Mesendoderm (in vitro differentiated cells): ENCODE data around the gene RARS1.
A peak's percentile ranks its signal among the peaks of the same experiment; 100 is the strongest.

Experiments used
- DNase-seq: peaks from one replicate; pipeline ENCODE4 v3.0.0; 2013
- H2AK5ac ChIP-seq: 2 replicates; pipeline ENCODE4 v1.6.1; 2013; ENCODE audit warnings: low read length, inconsistent platforms
- H2BK120ac ChIP-seq: 2 replicates; pipeline ENCODE4 v1.6.1; 2013; ENCODE audit warnings: low read depth, mild to moderate bottlenecking, low read length, moderate library complexity, mixed read lengths
- H2BK15ac ChIP-seq: replicated peaks from 2 replicates; pipeline ENCODE4 v1.6.1; 2013; ENCODE audit warnings: low read depth, mild to moderate bottlenecking, moderate library complexity
- H2BK5ac ChIP-seq: 2 replicates; pipeline ENCODE4 v1.6.1; 2013; ENCODE audit warnings: low read length, inconsistent platforms
- H3K18ac ChIP-seq: 2 replicates; pipeline ENCODE4 v1.6.1; 2013; ENCODE audit warnings: mild to moderate bottlenecking, low read length, mixed read lengths
- H3K23ac ChIP-seq: one replicate; pipeline ENCODE4 v1.6.1; 2013; ENCODE audit warnings: low read length
- H3K27ac ChIP-seq: 2 replicates; pipeline ENCODE4 v1.5.1; 2013; ENCODE audit warnings: low read depth, mild to moderate bottlenecking, inconsistent platforms, low read length, moderate library complexity
- H3K27me3 ChIP-seq: 2 replicates; pipeline ENCODE4 v1.6.1; 2013; ENCODE audit warnings: low read length, control low read depth, mild to moderate bottlenecking, inconsistent platforms; ENCODE audit not compliant: insufficient read depth, poor library complexity
- H3K36me3 ChIP-seq: 2 replicates; pipeline ENCODE4 v1.6.1; 2013; ENCODE audit warnings: low read length, inconsistent platforms; ENCODE audit not compliant: control insufficient read depth, insufficient read depth
- H3K4ac ChIP-seq: one replicate; pipeline ENCODE4 v1.6.1; 2013; ENCODE audit warnings: low read depth, mild to moderate bottlenecking, low read length, moderate library complexity
- H3K4me1 ChIP-seq: 2 replicates; pipeline ENCODE4 v1.6.1; 2013; ENCODE audit warnings: low read depth, low read length, inconsistent platforms; ENCODE audit not compliant: control insufficient read depth
- H3K4me2 ChIP-seq: 2 replicates; pipeline ENCODE4 v1.6.1; 2013; ENCODE audit warnings: low read length
- H3K4me3 ChIP-seq: 2 replicates; pipeline ENCODE4 v1.5.1; 2013; ENCODE audit warnings: mild to moderate bottlenecking, low read length
- H3K56ac ChIP-seq: one replicate; pipeline ENCODE4 v1.6.1; 2013; ENCODE audit warnings: low read length
- H3K79me1 ChIP-seq: 2 replicates; pipeline ENCODE4 v1.6.1; 2013; ENCODE audit warnings: low read length, inconsistent platforms
- H3K79me2 ChIP-seq: 2 replicates; pipeline ENCODE4 v1.6.1; 2013; ENCODE audit warnings: mild to moderate bottlenecking, low read length; ENCODE audit not compliant: control insufficient read depth, insufficient read depth
- H3K9ac ChIP-seq: 2 replicates; pipeline ENCODE4 v1.6.1; 2013; ENCODE audit warnings: low read length, inconsistent platforms
- H4K5ac ChIP-seq: one replicate; pipeline ENCODE4 v1.6.1; 2013; ENCODE audit warnings: low read length
- H4K8ac ChIP-seq: one replicate; pipeline ENCODE4 v1.6.1; 2013; ENCODE audit warnings: low read depth, mild to moderate bottlenecking, control low read depth, low read length, moderate library complexity
- WGBS: extraction: QIAGEN DNeasy Blood & Tissue Kit; methylation state at CpG from one replicate; pipeline ENCODE4 v1.1.7; 2013; ENCODE audit warnings: low lambda C conversion rate, missing lambda C conversion rate; ENCODE audit not compliant: insufficient coverage; ENCODE audit errors: extremely low coverage; 5-methylcytosine and 5-hydroxymethylcytosine counted together

The RARS1 gene

DNA sequence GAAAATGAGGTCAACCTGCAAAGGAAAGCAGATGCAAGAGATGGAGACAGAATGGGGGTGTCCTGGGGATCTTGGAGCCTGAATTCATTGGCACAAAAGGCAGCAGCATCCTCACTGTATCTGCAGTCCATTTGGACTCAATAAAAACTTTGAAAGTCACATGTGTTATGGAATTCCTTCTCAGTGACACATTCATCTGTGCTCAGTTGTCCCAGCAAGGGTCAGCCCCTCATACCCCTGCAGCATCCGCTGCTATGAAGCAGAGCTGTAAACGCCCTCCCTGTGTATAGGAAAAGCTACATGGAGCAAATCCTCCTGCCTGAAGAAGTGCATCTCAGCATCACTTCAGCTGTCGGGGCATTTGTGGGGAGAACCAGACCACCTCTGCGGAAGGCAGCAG is 14.5 kb upstream of the RARS1 start:
- WGBS, result no CpG with 5 or more reads among the region's 4 CpGs
- Histone ChIP-seq H3K23ac (no peak overlapping the region), H3K27ac (no peak overlapping the region), H3K4ac (no peak overlapping the region), H2BK15ac (no peak overlapping the region), H2BK5ac (no peak overlapping the region), H4K5ac (no peak overlapping the region), H3K79me2 (no peaks in the 10 kb centered on the region), H4K8ac (no peak overlapping the region), H3K4me1 (no peaks in the 10 kb centered on the region), H3K4me3 (no peak overlapping the region), H3K56ac (no peak overlapping the region), H3K18ac (no peak overlapping the region), H2BK120ac (no peak overlapping the region), H3K79me1 (no peaks in the 10 kb centered on the region), H3K9ac (no peak overlapping the region), H3K4me2 (no peak overlapping the region), H2AK5ac (no peak overlapping the region), H3K36me3 (peaks cover 3% of the 10 kb centered on the region), H3K27me3 (no peaks in the 10 kb centered on the region)
- no peak for DNase-seq

DNA sequence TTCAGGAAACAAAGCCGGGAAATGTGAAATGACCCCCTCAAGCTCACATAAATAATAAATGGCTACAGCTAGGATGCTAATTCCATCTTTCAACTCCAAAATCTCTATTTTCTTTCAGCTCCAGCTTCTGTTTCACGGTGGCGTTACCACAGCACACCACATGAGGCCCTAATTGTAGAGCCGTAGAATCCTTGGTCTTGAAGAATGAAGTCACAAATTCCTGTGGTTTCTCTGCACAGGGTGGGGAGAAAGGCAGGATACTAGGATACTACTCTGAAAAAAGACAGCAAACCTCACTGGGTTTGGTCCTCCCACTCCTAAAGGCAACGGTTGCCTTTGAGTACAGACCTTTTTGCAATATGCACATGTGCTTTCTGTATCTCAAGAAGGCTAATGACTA is 13.9 kb upstream of the RARS1 start:
- Histone ChIP-seq H2AK5ac (no peak overlapping the region), H3K27ac (no peak overlapping the region), H2BK120ac (no peak overlapping the region), H2BK15ac (no peak overlapping the region), H3K9ac (no peak overlapping the region), H2BK5ac (no peak overlapping the region), H3K4me3 (no peak overlapping the region), H3K79me2 (no peaks in the 10 kb centered on the region), H4K8ac (no peak overlapping the region), H3K27me3 (no peaks in the 10 kb centered on the region), H3K56ac (no peak overlapping the region), H3K79me1 (no peaks in the 10 kb centered on the region), H3K4me2 (no peak overlapping the region), H3K36me3 (peaks cover 3% of the 10 kb centered on the region), H3K4me1 (no peaks in the 10 kb centered on the region), H3K23ac (no peak overlapping the region), H3K4ac (no peak overlapping the region), H4K5ac (no peak overlapping the region), H3K18ac (no peak overlapping the region)
- WGBS, result no CpG with 5 or more reads among the region's 5 CpGs
- peak; percentile 83 for DNase-seq

DNA sequence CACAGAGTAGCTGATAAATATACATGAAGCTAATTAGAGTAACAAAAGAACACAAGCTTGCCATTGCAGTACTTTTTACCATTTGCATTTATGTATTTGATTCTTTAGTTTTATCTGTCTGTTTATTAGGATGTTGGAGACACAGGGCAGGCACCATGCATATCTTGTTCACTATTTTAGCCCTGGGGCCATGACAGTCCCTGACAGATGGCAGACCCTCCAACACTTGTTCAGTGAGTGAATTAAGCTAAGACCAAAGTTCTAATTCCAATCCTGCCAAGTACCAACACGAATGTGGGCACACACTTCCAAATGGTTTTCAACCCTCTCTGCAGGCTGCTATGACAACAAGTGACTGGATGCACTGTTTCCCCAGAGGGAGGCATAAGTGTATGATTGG is 12.0 kb upstream of the RARS1 start:
- Histone ChIP-seq H3K79me1 (no peaks in the 10 kb centered on the region), H3K4me2 (no peak overlapping the region), H3K18ac (no peak overlapping the region), H3K36me3 (no peaks in the 10 kb centered on the region), H3K9ac (no peak overlapping the region), H2BK5ac (no peak overlapping the region), H3K23ac (no peak overlapping the region), H3K4me1 (no peaks in the 10 kb centered on the region), H3K4me3 (no peak overlapping the region), H3K56ac (no peak overlapping the region), H4K5ac (no peak overlapping the region), H2BK15ac (no peak overlapping the region), H3K79me2 (no peaks in the 10 kb centered on the region), H2BK120ac (no peak overlapping the region), H3K4ac (no peak overlapping the region), H4K8ac (no peak overlapping the region), H3K27me3 (no peaks in the 10 kb centered on the region), H2AK5ac (no peak overlapping the region), H3K27ac (no peak overlapping the region)
- no CpG with 5 or more reads among the region's 1 CpG for WGBS
- DNase-seq, result no peak

DNA sequence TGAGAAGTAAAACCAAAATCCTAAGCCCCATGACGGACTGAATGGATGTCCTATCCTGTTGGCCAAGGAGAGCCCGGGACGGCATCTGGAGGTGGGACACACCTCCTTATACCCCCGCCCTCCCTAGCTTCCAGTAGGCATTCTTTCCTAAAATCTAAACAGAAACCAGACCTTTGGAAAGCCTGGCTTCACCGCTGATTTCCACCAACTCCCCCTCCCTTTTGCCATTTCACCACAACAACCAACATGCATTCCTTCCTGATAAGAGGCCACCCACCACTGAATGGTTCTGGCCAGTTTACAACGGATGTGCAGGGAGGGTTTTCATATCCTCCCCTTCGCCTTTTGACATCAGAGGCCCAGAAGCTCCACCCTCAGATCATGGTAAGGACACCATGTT is 9.2 kb upstream of the RARS1 start:
- no CpG with 5 or more reads among the region's 7 CpGs for WGBS
- Histone ChIP-seq H3K36me3 (no peaks in the 10 kb centered on the region), H3K4me1 (no peaks in the 10 kb centered on the region), H4K5ac (no peak overlapping the region), H3K27me3 (no peaks in the 10 kb centered on the region), H3K18ac (no peak overlapping the region), H3K79me1 (no peaks in the 10 kb centered on the region), H3K56ac (no peak overlapping the region), H2BK5ac (no peak overlapping the region), H3K23ac (no peak overlapping the region), H2BK120ac (no peak overlapping the region), H3K4ac (no peak overlapping the region), H2AK5ac (no peak overlapping the region), H3K4me2 (no peak overlapping the region), H3K79me2 (no peaks in the 10 kb centered on the region), H2BK15ac (no peak overlapping the region), H3K9ac (no peak overlapping the region), H4K8ac (no peak overlapping the region), H3K27ac (no peak overlapping the region), H3K4me3 (no peak overlapping the region)
- DNase-seq, result peak; percentile 49

DNA sequence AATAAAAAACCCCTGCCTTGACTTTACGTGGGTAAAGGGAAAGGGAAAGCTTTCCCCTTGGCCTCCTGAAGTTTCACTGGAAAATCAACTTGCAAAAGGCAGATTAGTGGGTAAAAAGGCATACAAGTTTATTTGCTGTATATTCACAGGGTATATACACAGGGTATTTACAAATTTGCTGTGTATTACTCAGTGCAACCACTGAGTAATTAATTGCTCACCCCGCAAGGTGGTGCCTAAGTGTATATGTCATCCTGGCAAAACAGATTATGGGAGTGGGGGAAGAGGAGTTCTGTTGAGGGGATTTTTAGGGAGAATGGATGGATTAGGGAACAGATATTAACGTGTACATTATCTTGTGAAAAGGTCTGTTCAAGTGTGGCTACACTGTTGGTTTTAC is 7.1 kb upstream of the RARS1 start:
- no peak overlapping the region for H3K9ac ChIP-seq
- no peaks in the 10 kb centered on the region for H3K4me1 ChIP-seq
- H3K79me2 ChIP-seq, result no peaks in the 10 kb centered on the region
- H2AK5ac ChIP-seq, result no peak overlapping the region
- no peak overlapping the region for H2BK15ac ChIP-seq
- no peak overlapping the region for H3K23ac ChIP-seq
- H4K8ac ChIP-seq, result no peak overlapping the region
- H3K4me3 ChIP-seq, result no peak overlapping the region
- no peaks in the 10 kb centered on the region for H3K36me3 ChIP-seq
- H3K4me2 ChIP-seq, result no peak overlapping the region
- H3K27me3 ChIP-seq, result no peaks in the 10 kb centered on the region
- H3K18ac ChIP-seq, result no peak overlapping the region
- H3K4ac ChIP-seq, result no peak overlapping the region
- H2BK5ac ChIP-seq, result no peak overlapping the region
- H3K79me1 ChIP-seq, result no peaks in the 10 kb centered on the region
- DNase-seq, result no peak
- no peak overlapping the region for H2BK120ac ChIP-seq
- H3K27ac ChIP-seq, result no peak overlapping the region
- H4K5ac ChIP-seq, result no peak overlapping the region
- no CpG with 5 or more reads among the region's 3 CpGs for WGBS
- no peak overlapping the region for H3K56ac ChIP-seq

DNA sequence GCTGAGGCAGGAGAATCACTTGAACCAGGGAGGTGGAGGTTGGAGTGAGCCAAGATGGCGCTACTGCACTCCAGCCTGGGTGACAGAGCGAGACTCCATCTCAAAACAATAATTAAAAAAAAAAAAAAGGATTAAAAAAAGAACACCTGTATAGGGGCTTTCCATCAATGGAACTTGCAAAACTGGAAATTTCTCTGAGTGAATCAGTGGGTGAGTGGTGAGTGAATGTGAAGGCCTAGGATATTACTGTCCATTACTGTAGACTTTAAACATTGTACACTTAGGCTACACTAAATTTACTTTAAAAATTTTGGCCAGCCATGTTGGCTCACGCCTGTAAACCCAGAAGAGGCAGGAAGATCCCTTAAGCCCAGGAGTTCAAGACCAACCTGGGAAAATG is 5.7 kb upstream of the RARS1 start:
- Histone ChIP-seq H3K23ac (no peak overlapping the region), H2BK5ac (no peak overlapping the region), H3K4me3 (no peak overlapping the region), H3K18ac (no peak overlapping the region), H3K36me3 (no peaks in the 10 kb centered on the region), H3K27me3 (no peaks in the 10 kb centered on the region), H4K8ac (no peak overlapping the region), H4K5ac (no peak overlapping the region), H3K4me1 (no peaks in the 10 kb centered on the region), H3K9ac (no peak overlapping the region), H2AK5ac (no peak overlapping the region), H3K4ac (no peak overlapping the region), H3K56ac (no peak overlapping the region), H3K79me1 (no peaks in the 10 kb centered on the region), H2BK120ac (no peak overlapping the region), H2BK15ac (no peak overlapping the region), H3K79me2 (no peaks in the 10 kb centered on the region), H3K4me2 (no peak overlapping the region), H3K27ac (no peak overlapping the region)
- no peak for DNase-seq
- no CpG with 5 or more reads among the region's 3 CpGs for WGBS
